Panc1 (cell line): ENCODE measurements around the gene BCR. TPM values are rescaled to one million over a fixed set of nuclear protein-coding genes. Genes with fewer than 3 reads are reported as not detected.

Experiments used
- ATAC-seq: fragments of 200-7000 bp; cut with Tn5 transposase; 2 replicates; pipeline ENCODE4 v1.9.1; 2020; ENCODE audit warnings: mild to moderate bottlenecking, moderate library complexity
- BruUV-seq: library from RNA; stranded (reverse); fragments of 400-500 nt; replicated peaks from 2 replicates; lab custom pipeline; 2021; lab: Mats Ljungman, UMichigan
- CTCF ChIA-PET: fragments of 300-600 bp; sonication (Branson Sonifier 250); formaldehyde crosslinking; loops from one replicate; lab custom pipeline; 2022; ENCODE audit warnings: antibody characterized with exemption; lab: Charles Lee
- POLR2A ChIA-PET: fragments of 300-600 bp; sonication (Branson Sonifier 250); formaldehyde crosslinking; loops from one replicate; lab custom pipeline; 2022; ENCODE audit warnings: antibody characterized with exemption; lab: Charles Lee
- DNase-seq: peaks from one replicate; pipeline ENCODE4 v3.0.0-alpha.2; 2010; ENCODE audit warnings: low read depth, low spot score
- H3K27ac ChIP-seq: 2 replicates; pipeline ENCODE4 v1.5.1; 2011; ENCODE audit warnings: mild to moderate bottlenecking, low read length, inconsistent platforms
- H3K27me3 ChIP-seq: fragments of 200-500 bp; sonication (Bioruptor generic); 2 replicates; pipeline ENCODE4 v1.6.0; 2014; ENCODE audit warnings: low read length, inconsistent platforms; ENCODE audit not compliant: control insufficient read depth, insufficient read depth
- H3K36me3 ChIP-seq: fragments of 200-500 bp; sonication (Bioruptor generic); 2 replicates; pipeline ENCODE4 v1.5.1; 2014; ENCODE audit warnings: inconsistent platforms, mild to moderate bottlenecking, low read length, moderate library complexity; ENCODE audit not compliant: control insufficient read depth, insufficient read depth
- H3K4me1 ChIP-seq: 2 replicates; pipeline ENCODE4 v1.5.1; 2011; ENCODE audit warnings: inconsistent platforms, mild to moderate bottlenecking, low read length, moderate library complexity; ENCODE audit not compliant: control insufficient read depth, insufficient read depth
- H3K4me3 ChIP-seq, 2 experiments: 2 replicates each; pipeline ENCODE4 v1.5.1; 2011 to 2012; ENCODE audit warnings: low read depth in 2 of 2, low read length in 2 of 2, mild to moderate bottlenecking in 2 of 2, inconsistent platforms in 1 of 2, moderate library complexity in 1 of 2
- H3K9me3 ChIP-seq: fragments of 200-500 bp; sonication (Bioruptor generic); 2 replicates; pipeline ENCODE4 v1.5.1; 2014; ENCODE audit warnings: low read depth, mild to moderate bottlenecking, inconsistent platforms, low read length, moderate library complexity; ENCODE audit not compliant: control insufficient read depth, insufficient read depth
- CTCF ChIP-seq: fragments of 450-650 bp; IDR thresholded peaks from 2 replicates; pipeline ENCODE4 v1.5.1; 2017; ENCODE audit warnings: mild to moderate bottlenecking
- POLR2AphosphoS5 ChIP-seq: IDR thresholded peaks from 2 replicates; pipeline ENCODE4 v1.6.1; 2012; ENCODE audit warnings: mild to moderate bottlenecking, low read depth, low read length, moderate library complexity
- REST ChIP-seq, 2 experiments: IDR thresholded peaks; 2 replicates each; pipeline ENCODE4 v1.6.1; 2011 to 2012; ENCODE audit warnings: low read depth in 2 of 2, control low read depth in 1 of 2, low read length in 1 of 2, mild to moderate bottlenecking in 1 of 2, moderate library complexity in 1 of 2; ENCODE audit not compliant: insufficient read depth in 1 of 2
- SIN3A ChIP-seq: IDR thresholded peaks from 2 replicates; pipeline ENCODE4 v1.6.1; 2012; ENCODE audit warnings: low read depth, mild to moderate bottlenecking, low read length, moderate library complexity, borderline replicate concordance; ENCODE audit not compliant: insufficient read depth
- TCF7L2 ChIP-seq: IDR thresholded peaks from 2 replicates; pipeline ENCODE4 v1.6.1; 2011; ENCODE audit warnings: mild to moderate bottlenecking, low read depth, low read length, inconsistent platforms
- in situ Hi-C: cut with HindIII; loops from 2 replicates; pipeline ENCODE4 v1.10.0; 2016; ENCODE audit warnings: low sequenced_read_pairs, low pct_unique_long_range_greater_than_20kb
- intact Hi-C: fragments of 100-400 bp; cut with micrococcal nuclease; formaldehyde crosslinking; loops from one replicate; pipeline ENCODE4 v1.10.0; 2022; ENCODE audit not compliant: unreplicated experiment
- total RNA-seq: library from RNA; stranded (reverse); gene quantifications from one replicate; pipeline ENCODE4 v1.2.1, GENCODE V29; 2021; ENCODE audit not compliant: unreplicated experiment

BCR gene
- total RNA-seq, 1 experiment from 2014 or later: 32.1 TPM

DNA sequence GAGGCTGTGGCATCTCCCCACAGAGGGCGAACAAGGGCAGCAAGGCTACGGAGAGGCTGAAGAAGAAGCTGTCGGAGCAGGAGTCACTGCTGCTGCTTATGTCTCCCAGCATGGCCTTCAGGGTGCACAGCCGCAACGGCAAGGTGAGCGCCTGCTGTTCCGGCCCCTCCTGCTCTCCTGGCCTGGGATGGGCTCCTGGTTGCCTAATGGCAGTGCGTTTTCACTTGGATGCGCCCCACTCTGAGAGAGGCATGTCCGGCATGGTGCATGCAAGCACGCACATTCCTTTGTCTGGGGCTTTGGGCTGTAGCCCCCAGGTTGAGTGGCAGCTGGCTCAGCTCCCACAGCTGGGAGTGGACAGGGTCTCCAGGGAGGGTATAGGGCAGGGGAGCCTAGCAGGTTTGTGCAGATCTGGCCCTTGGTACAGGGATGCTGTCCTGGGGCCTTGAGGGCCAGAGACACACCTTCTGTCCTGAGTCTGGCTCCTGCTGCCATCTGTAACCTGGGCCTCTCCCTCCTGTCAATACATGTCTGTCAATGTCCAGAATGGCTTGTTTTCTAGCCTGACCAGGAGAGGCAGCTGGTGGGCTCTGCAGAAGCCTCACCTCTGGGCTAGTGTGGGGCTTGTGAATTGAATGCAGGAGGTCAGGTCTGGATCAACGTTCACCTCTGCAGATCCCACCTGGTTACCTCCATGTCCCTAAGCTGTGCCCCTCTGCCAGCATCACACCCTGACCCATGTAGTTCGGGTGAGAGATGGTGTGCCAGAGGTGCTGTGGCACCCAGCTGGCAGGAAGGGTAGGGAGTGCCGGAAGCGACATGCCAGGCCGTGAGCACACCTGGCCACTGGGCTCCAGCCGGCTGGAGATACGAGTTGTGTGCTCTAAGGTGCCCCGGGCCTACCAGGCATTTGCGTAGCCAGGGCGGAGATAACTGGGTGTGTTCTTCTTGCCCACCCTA is 107.1 kb downstream of the BCR start:
- intact Hi-C loops (no loop called here), in situ Hi-C loops (no loop called here)
- no peak for ATAC-seq
- no peak for TF ChIP-seq SIN3A
- ChIA-PET POLR2A (interaction anchor here (0.6 kb wide), 1 partner anchor 142 kb away, joined by 7 read pairs; the partner anchor contains the start of gene RAB36), CTCF (no interaction called here)
- Histone ChIP-seq H3K36me3 (no peaks in the 10 kb centered on the region), H3K9me3 (no peaks in the 10 kb centered on the region), H3K4me3 (no peak overlapping the region), H3K4me1 (no peaks in the 10 kb centered on the region), H3K27ac (no peak overlapping the region), H3K27me3 (no peaks in the 10 kb centered on the region)
- DNase-seq: no peak
- BruUV-seq: no TSS peak

GRCh38 chr22:23288301-23289129 is 108.2 kb downstream of the BCR start:
- intact Hi-C loops (no loop called here), in situ Hi-C loops (no loop called here)
- ChIA-PET POLR2A (no interaction called here), CTCF (no interaction called here)
- ATAC-seq (no peak), DNase-seq (no peak)
- no peak for TF ChIP-seq CTCF
- no peak for TF ChIP-seq SIN3A
- no peak for TF ChIP-seq REST (IDR thresholded peaks at IDR 0.05; ENCODE audit: insufficient read depth in 1 of 2, low read depth in 2 of 2, low read length in 1 of 2)
- TF ChIP-seq POLR2AphosphoS5: no peak
- TF ChIP-seq TCF7L2: no peak
- BruUV-seq: no TSS peak
- Histone ChIP-seq H3K4me1 (no peaks in the 10 kb centered on the region), H3K9me3 (no peaks in the 10 kb centered on the region), H3K4me3 (no peak overlapping the region), H3K27me3 (no peaks in the 10 kb centered on the region), H3K36me3 (no peaks in the 10 kb centered on the region), H3K27ac (no peak overlapping the region)
